ENCODE measurements around the gene ADARB2.
"Not testable (repeated sequence)": the region's sequence is repeated elsewhere in the genome, so short reads cannot be mapped to it uniquely, and the experiment has no call there.

The ADARB2 gene

GRCh38 chr10:1401071-1401965 lies 336.0 kb downstream of the ADARB2 start:
- no peak for DNase-seq

GRCh38 chr10:1400101-1401070 lies 336.9 kb downstream of the ADARB2 start:
- no peak for DNase-seq

GRCh38 chr10:1399431-1400100 lies 337.8 kb downstream of the ADARB2 start:
- DNase-seq, result no peak

GRCh38 chr10:1398626-1399410 lies 338.5 kb downstream of the ADARB2 start:
- no peak for DNase-seq

- DNase-seq, result not testable (repeated sequence)
Measured at GRCh38 chr10:1398116-1398515, 339.2 kb downstream of the ADARB2 start.

- no peak for DNase-seq
Measured at GRCh38 chr10:1396297-1396635, 341.1 kb downstream of the ADARB2 start.

- no peak for DNase-seq
Measured at GRCh38 chr10:1395481-1396296, 341.6 kb downstream of the ADARB2 start.

GRCh38 chr10:1395025-1395480 lies 342.3 kb downstream of the ADARB2 start:
- DNase-seq, result no peak

GRCh38 chr10:1394155-1394912 lies 343.0 kb downstream of the ADARB2 start:
- no peak for DNase-seq

- DNase-seq, result no peak
Measured at GRCh38 chr10:1393481-1393880, 343.8 kb downstream of the ADARB2 start.

GRCh38 chr10:1392127-1392526 lies 345.2 kb downstream of the ADARB2 start:
- DNase-seq, result no peak

GRCh38 chr10:1390200-1390599 lies 347.1 kb downstream of the ADARB2 start:
- DNase-seq, result no peak

- DNase-seq, result no peak
Measured at GRCh38 chr10:1384026-1384425, 353.3 kb downstream of the ADARB2 start.

GRCh38 chr10:1382711-1383110 lies 354.6 kb downstream of the ADARB2 start:
- DNase-seq, result no peak

- DNase-seq, result no peak
Measured at GRCh38 chr10:1381339-1381738, 356.0 kb downstream of the ADARB2 start.

GRCh38 chr10:1380088-1380671 lies 357.1 kb downstream of the ADARB2 start:
- no peak for DNase-seq

- no peak for DNase-seq
Measured at GRCh38 chr10:1379601-1380000, 357.7 kb downstream of the ADARB2 start.

- no peak for DNase-seq
Measured at GRCh38 chr10:1378473-1378872, 358.9 kb downstream of the ADARB2 start.

GRCh38 chr10:1377740-1378397 lies 359.5 kb downstream of the ADARB2 start:
- DNase-seq, result no peak

GRCh38 chr10:1377231-1377630 lies 360.1 kb downstream of the ADARB2 start:
- DNase-seq, result no peak

All from stimulated activated CD4-positive, alpha-beta T cell treated with anti-CD3 and anti-CD28 coated beads, Interleukin-1b, Interleukin-23, amount 100 ng/mL, for 48 hours (primary cell).